HAP-1 (cell line): ENCODE measurements around the gene MYO18B.
"Not testable (repeated sequence)": the region's sequence is repeated elsewhere in the genome, so short reads cannot be mapped to it uniquely, and the experiment has no call there.

Experiments
- DNase-seq, 2 experiments: peaks; one replicate each; pipeline ENCODE4 v3.0.0-alpha.2; 2016 to 2020; ENCODE audit warnings: low spot score in 2 of 2
- H3K27me3 ChIP-seq: fragments of 250-450 bp; sonication (Bioruptor Pico); 2 replicates; pipeline ENCODE4 v1.5.1; 2020; ENCODE audit warnings: low read depth, mild to moderate bottlenecking, moderate library complexity
- H3K36me3 ChIP-seq: fragments of 250-450 bp; sonication (Bioruptor Pico); replicated peaks from 2 replicates; pipeline ENCODE4 v1.5.1; 2020; ENCODE audit warnings: mild to moderate bottlenecking
- H3K4me1 ChIP-seq: fragments of 250-450 bp; sonication (Bioruptor Pico); 2 replicates; pipeline ENCODE4 v1.5.1; 2020; ENCODE audit warnings: mild to moderate bottlenecking
- H3K4me3 ChIP-seq: fragments of 250-450 bp; sonication (Bioruptor Pico); 2 replicates; pipeline ENCODE4 v1.5.1; 2020; ENCODE audit warnings: mild to moderate bottlenecking, moderate library complexity
- H3K9me3 ChIP-seq: fragments of 250-450 bp; sonication (Bioruptor Pico); 2 replicates; pipeline ENCODE4 v1.5.1; 2020; ENCODE audit warnings: mild to moderate bottlenecking, moderate library complexity
- in situ Hi-C: fragments of 300-500 bp; cut with MboI; formaldehyde crosslinking; loops from 3 replicates; pipeline ENCODE4 v1.14.3; 2020; ENCODE audit warnings: low sequenced_read_pairs, inconsistent platforms, mixed read lengths

Gene MYO18B

DNA sequence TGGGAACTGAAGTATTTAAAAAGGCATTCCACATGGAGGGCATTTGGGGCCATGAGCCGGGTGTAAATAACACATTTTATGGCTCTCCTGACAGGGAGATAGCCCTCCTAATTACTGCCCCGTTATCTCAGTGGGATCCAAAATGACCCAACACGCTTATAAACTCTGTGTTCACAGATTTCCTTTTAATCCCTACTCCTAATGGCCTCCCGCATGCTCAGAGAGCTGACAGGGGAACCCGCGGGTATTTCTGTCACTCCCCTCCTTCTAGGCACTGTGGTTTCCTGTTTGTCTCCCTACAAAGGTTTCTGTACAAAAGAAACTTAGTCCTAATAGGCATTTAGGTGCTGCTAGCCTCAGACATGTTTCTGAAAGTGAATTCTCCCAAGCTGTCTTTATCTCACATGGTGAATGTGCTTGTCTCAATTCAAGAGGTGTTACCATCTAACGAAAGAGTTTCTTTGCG lies 224.5 kb downstream of the MYO18B start:
- Histone ChIP-seq H3K36me3 (no peaks in the 10 kb centered on the region), H3K4me1 (no peaks in the 10 kb centered on the region), H3K9me3 (no peaks in the 10 kb centered on the region), H3K4me3 (no peak overlapping the region), H3K27me3 (peaks cover 29% of the 10 kb centered on the region)
- no peak for DNase-seq
- in situ Hi-C loops: no loop called here

DNA sequence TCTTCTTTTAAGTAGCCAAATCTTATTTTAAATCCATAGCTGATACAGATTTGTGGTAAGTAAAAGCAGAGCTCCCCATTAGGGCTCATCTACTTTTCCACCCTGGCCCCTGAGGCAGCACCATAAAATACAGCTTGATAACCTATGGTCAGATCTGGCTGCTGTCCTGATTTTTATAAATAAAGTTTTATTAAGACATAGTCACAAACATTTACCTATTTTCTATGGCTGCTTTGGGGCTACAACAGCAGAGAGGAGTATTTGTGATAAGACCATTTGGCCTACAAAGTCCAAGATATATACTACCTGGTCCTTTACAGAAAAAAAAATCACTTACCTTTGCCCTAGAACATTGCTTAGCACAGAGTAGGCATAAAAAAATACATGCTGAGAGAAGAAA lies 227.3 kb downstream of the MYO18B start:
- Histone ChIP-seq H3K4me3 (no peak overlapping the region), H3K4me1 (no peaks in the 10 kb centered on the region), H3K36me3 (no peaks in the 10 kb centered on the region), H3K9me3 (no peaks in the 10 kb centered on the region), H3K27me3 (peaks cover 26% of the 10 kb centered on the region)
- DNase-seq: no peak
- in situ Hi-C loops: no loop called here

DNA sequence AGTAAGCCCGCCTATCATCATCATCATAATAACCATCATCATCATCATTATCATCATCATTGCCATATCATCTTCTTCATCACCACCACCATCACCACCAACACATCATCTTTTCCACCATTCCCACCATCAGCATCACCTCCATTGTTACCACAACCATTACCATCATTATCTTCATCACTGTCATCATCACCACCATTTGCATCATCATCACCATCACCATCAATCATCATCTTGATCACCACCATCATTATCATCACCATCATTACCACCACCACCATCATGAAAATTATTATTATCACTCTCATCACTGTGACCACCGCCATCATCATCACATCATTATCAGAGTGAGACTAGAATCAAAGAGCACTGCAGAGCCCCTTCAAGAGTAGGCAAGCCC lies 227.9 kb downstream of the MYO18B start:
- Histone ChIP-seq H3K4me3 (no peak overlapping the region), H3K36me3 (no peaks in the 10 kb centered on the region), H3K4me1 (no peaks in the 10 kb centered on the region), H3K27me3 (peaks cover 23% of the 10 kb centered on the region), H3K9me3 (no peaks in the 10 kb centered on the region)
- DNase-seq: no peak
- in situ Hi-C loops: no loop called here

DNA sequence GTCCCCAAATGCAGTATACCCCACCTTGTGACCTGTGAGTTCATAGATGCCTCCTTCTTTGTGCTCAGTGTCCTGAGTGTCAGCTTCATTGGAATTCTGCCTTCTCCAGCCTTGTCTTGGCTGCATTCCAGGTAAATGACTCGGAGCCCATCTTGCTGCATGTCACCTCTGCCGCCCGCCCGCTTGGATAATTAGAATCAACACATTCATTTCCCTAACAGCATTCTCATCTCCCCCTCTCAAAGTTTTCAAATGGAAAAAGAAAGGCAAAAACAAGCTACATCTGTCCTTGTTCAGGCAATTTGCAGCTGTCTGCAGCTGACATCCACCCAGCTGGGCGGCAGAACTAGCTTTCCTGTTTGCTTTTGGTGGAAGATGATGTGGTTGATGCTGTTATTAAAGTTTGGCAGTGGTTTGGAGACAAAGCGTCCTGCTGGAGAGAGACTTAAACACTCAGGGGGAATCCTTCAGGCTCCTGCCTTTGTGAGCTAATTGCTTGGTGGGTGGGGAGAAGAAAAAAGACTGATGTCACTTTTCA lies 228.5 kb downstream of the MYO18B start:
- no peaks in the 10 kb centered on the region for H3K9me3 ChIP-seq
- no peak overlapping the region for H3K4me3 ChIP-seq
- H3K4me1 ChIP-seq: no peaks in the 10 kb centered on the region
- H3K27me3 ChIP-seq: peaks cover 18% of the 10 kb centered on the region
- H3K36me3 ChIP-seq: no peaks in the 10 kb centered on the region
- DNase-seq: no peak
- in situ Hi-C loops: no loop called here

DNA sequence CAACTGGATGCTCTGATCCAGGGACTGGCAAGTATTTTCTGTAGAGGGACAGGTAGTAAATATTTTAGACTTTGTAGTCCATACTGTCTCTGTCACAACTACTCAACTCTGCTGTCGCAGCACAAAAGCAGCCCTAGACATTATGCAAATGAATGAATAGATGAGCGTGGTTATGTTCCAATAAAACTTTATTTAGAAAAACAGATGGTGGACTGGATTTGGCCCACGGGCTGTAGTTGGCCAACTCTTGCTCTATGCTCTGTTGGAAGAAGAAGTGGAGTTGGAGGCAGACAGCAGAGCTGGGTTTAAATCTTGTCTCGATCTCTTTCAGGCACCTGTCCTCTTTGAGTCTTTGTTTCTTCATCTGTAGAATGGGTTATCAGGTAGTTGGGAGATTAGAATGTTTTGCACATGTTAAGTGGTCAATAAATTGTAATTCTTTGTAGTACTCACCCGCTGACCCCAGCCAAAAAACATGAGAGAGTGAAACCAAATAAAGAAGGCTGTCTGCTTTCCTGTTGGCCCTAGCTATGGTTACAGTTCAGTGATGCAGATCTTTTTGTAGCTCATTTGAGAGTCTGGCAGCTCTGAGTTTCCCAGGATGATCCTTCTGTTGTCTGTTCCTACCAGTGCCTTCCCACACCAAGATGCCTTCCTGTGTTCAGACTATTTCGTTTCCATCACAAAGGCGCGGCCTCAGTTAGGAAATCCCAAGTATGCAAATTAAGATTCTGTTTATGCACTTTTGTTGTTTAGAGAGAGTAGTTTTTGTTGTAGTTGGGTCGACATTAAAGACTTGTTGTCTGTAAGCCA lies 229.2 kb downstream of the MYO18B start:
- Histone ChIP-seq H3K9me3 (no peaks in the 10 kb centered on the region), H3K27me3 (peaks cover 11% of the 10 kb centered on the region), H3K36me3 (no peaks in the 10 kb centered on the region), H3K4me1 (no peaks in the 10 kb centered on the region), H3K4me3 (no peak overlapping the region)
- in situ Hi-C loops: no loop called here
- no peak for DNase-seq

DNA sequence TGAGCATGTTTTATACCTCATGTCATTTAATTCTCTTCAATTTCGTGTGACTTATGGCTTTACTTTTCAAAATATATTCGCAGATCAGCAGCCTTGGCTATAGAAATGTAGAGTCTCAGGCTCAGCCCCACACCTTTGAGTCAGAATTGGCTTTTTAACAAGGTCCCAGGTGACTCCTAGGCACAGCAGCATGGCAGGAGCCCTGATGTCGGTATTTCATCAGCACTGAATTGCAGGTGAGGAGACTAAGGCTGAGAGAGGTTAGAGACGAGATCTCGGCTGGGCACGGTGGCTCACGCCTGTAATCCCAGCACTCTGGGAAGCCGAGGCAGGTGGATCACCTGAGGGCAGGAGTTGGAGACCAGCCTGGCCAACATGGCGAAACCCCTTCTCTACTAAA lies 230.4 kb downstream of the MYO18B start:
- no peak for DNase-seq
- H3K4me3 ChIP-seq: no peak overlapping the region
- H3K27me3 ChIP-seq: no peaks in the 10 kb centered on the region
- H3K4me1 ChIP-seq: no peaks in the 10 kb centered on the region
- no peaks in the 10 kb centered on the region for H3K9me3 ChIP-seq
- in situ Hi-C loops: no loop called here
- no peaks in the 10 kb centered on the region for H3K36me3 ChIP-seq

DNA sequence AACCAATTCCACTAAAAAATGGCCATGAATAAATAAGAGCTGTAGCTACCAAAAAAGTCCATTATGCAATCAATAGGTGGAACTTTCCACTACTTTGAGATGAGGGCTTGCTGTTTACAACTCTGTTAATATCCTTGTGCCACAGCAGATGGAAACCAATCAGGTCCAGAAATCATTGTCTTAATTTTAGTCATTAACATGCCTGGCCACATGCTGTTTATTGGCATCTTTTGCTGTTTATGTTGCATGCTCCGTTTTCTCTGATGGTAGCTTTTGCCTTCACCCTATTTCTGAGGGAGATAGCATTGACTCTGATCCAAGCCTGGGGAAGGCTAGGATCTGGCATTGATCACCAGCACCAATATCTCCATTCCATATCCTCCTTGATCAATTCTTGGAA lies 234.4 kb downstream of the MYO18B start:
- no peak for DNase-seq
- in situ Hi-C loops: no loop called here
- H3K27me3 ChIP-seq: peaks cover 3% of the 10 kb centered on the region
- H3K4me3 ChIP-seq: no peak overlapping the region
- no peaks in the 10 kb centered on the region for H3K4me1 ChIP-seq
- H3K9me3 ChIP-seq: no peaks in the 10 kb centered on the region
- no peaks in the 10 kb centered on the region for H3K36me3 ChIP-seq

DNA sequence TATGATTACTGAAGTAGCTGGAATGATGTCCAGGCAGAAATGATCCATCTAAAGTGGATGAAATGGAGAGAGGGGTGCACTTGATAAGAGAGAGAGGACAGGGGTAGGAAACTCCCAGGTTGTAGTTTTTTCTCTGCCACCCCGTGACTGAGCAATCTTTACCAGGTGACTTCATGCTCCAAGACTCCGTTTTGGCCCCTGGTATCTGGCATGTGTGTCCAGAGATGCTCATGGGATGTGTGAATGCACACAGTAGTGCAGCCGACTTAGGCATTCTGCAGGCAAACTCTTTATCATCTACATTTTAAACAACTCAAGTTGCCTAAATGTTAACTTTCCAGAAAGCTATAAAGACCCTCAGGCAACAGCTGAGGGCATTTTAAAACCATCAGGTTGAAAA lies 238.0 kb downstream of the MYO18B start:
- Histone ChIP-seq H3K27me3 (peaks cover 3% of the 10 kb centered on the region), H3K9me3 (no peaks in the 10 kb centered on the region), H3K36me3 (no peaks in the 10 kb centered on the region), H3K4me3 (no peak overlapping the region), H3K4me1 (no peaks in the 10 kb centered on the region)
- DNase-seq: no peak
- in situ Hi-C loops: no loop called here

DNA sequence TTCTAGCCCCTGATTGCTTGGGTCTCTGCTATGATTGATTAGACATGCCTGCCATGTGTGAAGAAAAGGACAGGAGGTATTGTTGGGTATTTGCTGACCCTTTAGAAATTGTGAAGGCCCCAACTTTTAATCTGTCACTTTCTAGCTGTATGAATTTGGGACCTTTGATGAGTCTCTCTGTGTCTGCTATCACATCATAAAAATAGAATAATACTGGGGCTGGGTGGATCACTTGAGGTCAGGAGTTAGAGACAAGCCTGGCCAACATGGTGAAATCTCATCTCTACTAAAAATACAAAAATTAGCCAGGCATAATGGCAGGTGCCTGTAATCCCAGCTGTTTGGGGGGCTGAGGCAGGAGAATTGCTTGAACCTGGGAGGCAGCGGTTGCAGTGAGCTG lies 242.9 kb downstream of the MYO18B start:
- H3K9me3 ChIP-seq, H3K27me3 ChIP-seq, in situ Hi-C loops, DNase-seq, H3K4me3 ChIP-seq, H3K36me3 ChIP-seq, H3K4me1 ChIP-seq: not testable (repeated sequence)

DNA sequence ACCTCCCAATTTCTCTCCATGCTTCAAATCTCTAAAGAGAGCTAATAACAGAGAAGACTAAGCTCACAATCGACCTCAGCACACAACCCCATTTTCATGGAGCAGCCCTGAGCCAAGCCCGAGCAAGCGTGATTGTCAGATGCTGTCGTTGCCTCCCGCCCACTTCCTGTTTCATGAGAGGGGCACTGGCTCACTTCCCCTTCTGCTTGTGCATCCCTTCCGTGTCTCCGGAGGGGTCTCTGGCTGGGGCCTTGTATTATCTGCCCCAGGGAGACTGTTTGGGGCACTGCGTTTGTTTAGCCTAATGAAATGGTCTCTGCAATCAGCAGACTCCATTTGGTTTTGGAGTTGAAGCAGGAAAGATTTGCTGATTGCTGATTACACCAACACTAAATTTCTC lies 246.0 kb downstream of the MYO18B start:
- H3K4me3 ChIP-seq: no peak overlapping the region
- DNase-seq: no peak
- no peaks in the 10 kb centered on the region for H3K9me3 ChIP-seq
- in situ Hi-C loops: no loop called here
- H3K4me1 ChIP-seq: no peaks in the 10 kb centered on the region
- peaks cover 4% of the 10 kb centered on the region; the same call in 1 of the 2 replicates for H3K27me3 ChIP-seq
- no peaks in the 10 kb centered on the region for H3K36me3 ChIP-seq

DNA sequence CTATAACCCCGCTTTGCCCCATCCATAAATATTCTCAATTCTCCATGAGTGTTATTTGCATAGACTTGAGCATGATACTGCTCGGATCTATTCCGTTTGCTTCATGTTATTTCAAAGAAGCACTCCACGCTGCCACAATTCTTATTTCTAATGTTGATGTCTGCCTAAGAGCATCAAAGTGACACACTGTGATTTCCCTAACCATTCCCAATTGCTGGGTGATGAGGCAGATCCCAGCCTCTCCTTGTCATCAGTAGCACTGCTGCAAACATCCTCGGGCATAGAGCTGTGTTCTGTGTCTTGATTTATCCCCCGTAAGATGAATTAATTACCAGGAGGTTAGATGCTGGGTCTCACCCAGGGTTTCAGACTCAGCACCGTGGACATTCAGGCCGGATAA lies 249.0 kb downstream of the MYO18B start:
- in situ Hi-C loops: no loop called here
- peaks cover 8% of the 10 kb centered on the region for H3K27me3 ChIP-seq
- DNase-seq: no peak
- no peaks in the 10 kb centered on the region for H3K36me3 ChIP-seq
- no peak overlapping the region for H3K4me3 ChIP-seq
- no peaks in the 10 kb centered on the region for H3K9me3 ChIP-seq
- H3K4me1 ChIP-seq: no peaks in the 10 kb centered on the region

DNA sequence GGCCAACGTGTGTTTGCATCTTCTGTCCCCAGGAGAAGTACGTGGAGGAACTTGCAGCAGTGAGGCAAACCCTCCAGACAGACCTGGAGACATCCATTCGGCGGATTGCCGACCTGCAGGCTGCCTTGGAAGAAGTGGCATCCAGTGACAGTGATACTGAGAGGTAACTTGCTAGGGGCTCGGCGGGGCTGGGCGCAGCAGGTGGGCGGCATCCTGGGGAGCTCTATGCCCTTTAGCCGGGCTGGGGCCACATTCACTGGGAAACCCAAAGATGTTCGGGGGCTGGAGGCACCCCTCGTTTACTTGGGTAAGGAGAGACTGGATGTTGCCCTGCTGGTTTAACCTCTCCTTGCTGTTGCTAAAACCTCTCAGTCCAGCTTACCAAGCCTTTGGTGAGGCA lies 250.3 kb downstream of the MYO18B start:
- no peaks in the 10 kb centered on the region for H3K4me1 ChIP-seq
- in situ Hi-C loops: no loop called here
- no peaks in the 10 kb centered on the region for H3K36me3 ChIP-seq
- H3K9me3 ChIP-seq: no peaks in the 10 kb centered on the region
- H3K4me3 ChIP-seq: no peak overlapping the region
- no peak for DNase-seq
- H3K27me3 ChIP-seq: peaks cover 8% of the 10 kb centered on the region

DNA sequence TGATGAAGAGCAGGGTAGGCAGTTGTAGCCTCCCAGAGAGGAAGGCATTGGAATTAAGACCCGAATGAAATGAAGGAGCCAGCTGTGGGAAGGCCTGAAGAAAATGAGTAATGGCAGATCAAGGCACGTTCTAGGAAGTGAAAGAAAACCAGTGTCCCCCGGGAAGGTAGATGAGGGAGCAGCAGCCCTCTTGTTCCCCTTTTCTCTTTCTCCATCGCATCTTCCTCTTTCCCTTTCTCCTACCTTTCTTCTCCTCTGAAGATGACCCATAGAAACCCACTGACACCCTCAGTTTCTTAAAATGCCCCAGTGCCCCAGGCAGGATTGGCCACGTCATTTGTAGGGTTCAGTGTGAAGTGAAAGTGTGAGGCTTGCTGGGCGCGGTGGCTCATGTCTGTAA lies 254.7 kb downstream of the MYO18B start:
- in situ Hi-C loops: no loop called here
- Histone ChIP-seq H3K4me1 (no peaks in the 10 kb centered on the region), H3K4me3 (no peak overlapping the region)

DNA sequence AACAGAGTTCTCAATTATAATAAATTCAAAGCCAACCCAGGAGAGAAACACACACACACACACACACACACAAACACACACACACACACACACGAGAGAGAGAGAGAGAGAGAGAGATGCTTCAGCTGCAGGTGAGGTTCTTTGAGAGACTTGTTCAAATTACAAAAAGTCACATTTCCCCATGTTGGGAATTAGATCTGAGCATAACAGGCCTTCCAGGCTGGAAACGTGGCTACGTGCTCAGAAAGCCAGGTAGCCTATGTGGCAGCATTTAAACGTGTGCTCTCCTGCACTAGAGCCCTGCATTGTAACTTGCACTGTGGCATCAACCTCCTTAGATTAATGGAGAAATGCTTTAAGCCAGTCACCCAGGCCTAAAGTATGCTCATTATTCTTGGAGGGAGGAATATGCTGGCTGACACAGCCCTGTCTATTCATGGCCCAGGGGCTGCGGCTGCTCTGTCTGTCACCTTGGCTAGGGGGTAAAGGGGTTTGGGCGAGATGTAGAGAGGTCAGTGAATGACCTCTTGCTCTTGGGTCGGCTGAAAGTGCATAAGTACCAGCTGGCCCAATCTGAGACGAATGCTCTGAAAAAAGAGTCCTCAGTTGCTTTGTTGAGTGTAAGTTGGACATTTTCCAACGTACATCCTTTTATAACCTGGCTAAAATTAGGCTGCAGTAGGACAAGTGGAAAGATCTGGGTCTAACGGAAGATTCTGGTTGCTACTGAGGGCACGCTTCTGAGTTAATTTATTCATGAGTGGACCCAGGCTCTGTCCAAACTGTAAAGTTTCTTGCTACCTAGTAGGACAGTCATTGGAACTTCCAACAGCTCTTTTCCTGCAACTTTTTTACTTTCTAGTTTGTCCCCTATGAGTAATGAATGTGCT lies 256.1 kb downstream of the MYO18B start:
- Histone ChIP-seq H3K4me3 (no peak overlapping the region), H3K4me1 (no peaks in the 10 kb centered on the region), H3K27me3 (peaks cover 3% of the 10 kb centered on the region; the same call in 1 of the 2 replicates), H3K36me3 (no peaks in the 10 kb centered on the region), H3K9me3 (no peaks in the 10 kb centered on the region)
- DNase-seq: no peak
- in situ Hi-C loops: no loop called here

More for the DNA sequence above, 254.7 kb downstream of the MYO18B start:
- H3K36me3 ChIP-seq: no peaks in the 10 kb centered on the region
- no peaks in the 10 kb centered on the region for H3K9me3 ChIP-seq
- no peak for DNase-seq
- H3K27me3 ChIP-seq: peaks cover 8% of the 10 kb centered on the region
